ENCODE measurements around the gene CBFA2T3.

The CBFA2T3 gene

GRCh38 chr16:88932929-88933328 is 44.1 kb downstream of the CBFA2T3 start:
- Histone ChIP-seq H3K79me2 (ENCODE audit: control insufficient read depth, insufficient read depth, low read length, unreplicated experiment) (no peaks in the 10 kb centered on the region), H3K27ac (ENCODE audit: low read depth, low read length) (no peak overlapping the region), H3K27me3 (ENCODE audit: insufficient read depth, low read length) (peaks cover 21% of the 10 kb centered on the region)

GRCh38 chr16:88931936-88932335 is 45.1 kb downstream of the CBFA2T3 start:
- H3K79me2 ChIP-seq (ENCODE audit: control insufficient read depth, insufficient read depth, low read length, unreplicated experiment) = no peaks in the 10 kb centered on the region
- H2AFZ ChIP-seq (ENCODE audit: low read length, unreplicated experiment) = no peak overlapping the region

More at GRCh38 chr16:88932929-88933328, 44.1 kb downstream of the CBFA2T3 start:
- no peaks in the 10 kb centered on the region for H3K4me1 ChIP-seq (ENCODE audit: control insufficient read depth, insufficient read depth, low read length, unreplicated experiment)
- H3K36me3 ChIP-seq (ENCODE audit: insufficient read depth, low read length) = no peaks in the 10 kb centered on the region
- H3K4me3 ChIP-seq (ENCODE audit: low read depth, low read length) = no peak overlapping the region
- H2AFZ ChIP-seq (ENCODE audit: low read length, unreplicated experiment) = no peak overlapping the region

GRCh38 chr16:88931373-88931900 is 45.6 kb downstream of the CBFA2T3 start:
- peaks cover under 1% of the 10 kb centered on the region for H3K4me1 ChIP-seq (ENCODE audit: control insufficient read depth, insufficient read depth, low read length, unreplicated experiment)
- H3K79me2 ChIP-seq (ENCODE audit: control insufficient read depth, insufficient read depth, low read length, unreplicated experiment) = no peaks in the 10 kb centered on the region
- no peak overlapping the region for H2AFZ ChIP-seq (ENCODE audit: low read length, unreplicated experiment)
- H3K4me3 ChIP-seq (ENCODE audit: low read depth, low read length) = no peak overlapping the region
- H3K27ac ChIP-seq (ENCODE audit: low read depth, low read length) = no peak overlapping the region
- peaks cover 14% of the 10 kb centered on the region for H3K27me3 ChIP-seq (ENCODE audit: insufficient read depth, low read length)
- no peaks in the 10 kb centered on the region for H3K36me3 ChIP-seq (ENCODE audit: insufficient read depth, low read length)

More at GRCh38 chr16:88931936-88932335, 45.1 kb downstream of the CBFA2T3 start:
- Histone ChIP-seq H3K27ac (ENCODE audit: low read depth, low read length) (no peak overlapping the region), H3K36me3 (ENCODE audit: insufficient read depth, low read length) (no peaks in the 10 kb centered on the region), H3K27me3 (ENCODE audit: insufficient read depth, low read length) (peaks cover 19% of the 10 kb centered on the region), H3K4me1 (ENCODE audit: control insufficient read depth, insufficient read depth, low read length, unreplicated experiment) (no peaks in the 10 kb centered on the region), H3K4me3 (ENCODE audit: low read depth, low read length) (no peak overlapping the region)

- Histone ChIP-seq H2AFZ (ENCODE audit: low read length, unreplicated experiment) (no peak overlapping the region), H3K27ac (ENCODE audit: low read depth, low read length) (no peak overlapping the region), H3K36me3 (ENCODE audit: insufficient read depth, low read length) (no peaks in the 10 kb centered on the region), H3K27me3 (ENCODE audit: insufficient read depth, low read length) (peaks cover 8% of the 10 kb centered on the region), H3K4me1 (ENCODE audit: control insufficient read depth, insufficient read depth, low read length, unreplicated experiment) (peaks cover 8% of the 10 kb centered on the region), H3K79me2 (ENCODE audit: control insufficient read depth, insufficient read depth, low read length, unreplicated experiment) (no peaks in the 10 kb centered on the region), H3K4me3 (ENCODE audit: low read depth, low read length) (no peak overlapping the region)
Observed at GRCh38 chr16:88930716-88931115, 46.3 kb downstream of the CBFA2T3 start.

DNA sequence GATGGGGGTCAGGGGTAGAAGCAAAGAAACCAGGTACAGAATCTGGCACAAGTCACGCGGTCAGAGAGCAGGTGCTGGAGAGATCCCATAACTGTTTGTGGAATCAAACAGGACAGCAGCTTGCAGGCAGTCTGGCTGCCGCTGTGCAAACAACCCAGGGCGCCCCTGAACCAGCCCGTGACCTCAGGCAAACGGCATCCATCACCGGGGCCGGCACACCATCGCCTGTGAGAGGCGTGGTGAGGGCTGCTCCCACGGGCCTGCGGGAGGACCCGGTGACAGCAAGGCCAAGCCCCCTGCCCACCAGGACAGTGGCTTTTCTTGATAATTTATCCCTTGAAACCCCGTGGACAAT is 47.9 kb downstream of the CBFA2T3 start:
- Histone ChIP-seq H3K4me1 (ENCODE audit: control insufficient read depth, insufficient read depth, low read length, unreplicated experiment) (peaks cover 18% of the 10 kb centered on the region), H3K4me3 (ENCODE audit: low read depth, low read length) (no peak overlapping the region), H3K79me2 (ENCODE audit: control insufficient read depth, insufficient read depth, low read length, unreplicated experiment) (no peaks in the 10 kb centered on the region), H2AFZ (ENCODE audit: low read length, unreplicated experiment) (no peak overlapping the region), H3K36me3 (ENCODE audit: insufficient read depth, low read length) (no peaks in the 10 kb centered on the region), H3K27me3 (ENCODE audit: insufficient read depth, low read length) (no peaks in the 10 kb centered on the region), H3K27ac (ENCODE audit: low read depth, low read length) (no peak overlapping the region)

DNA sequence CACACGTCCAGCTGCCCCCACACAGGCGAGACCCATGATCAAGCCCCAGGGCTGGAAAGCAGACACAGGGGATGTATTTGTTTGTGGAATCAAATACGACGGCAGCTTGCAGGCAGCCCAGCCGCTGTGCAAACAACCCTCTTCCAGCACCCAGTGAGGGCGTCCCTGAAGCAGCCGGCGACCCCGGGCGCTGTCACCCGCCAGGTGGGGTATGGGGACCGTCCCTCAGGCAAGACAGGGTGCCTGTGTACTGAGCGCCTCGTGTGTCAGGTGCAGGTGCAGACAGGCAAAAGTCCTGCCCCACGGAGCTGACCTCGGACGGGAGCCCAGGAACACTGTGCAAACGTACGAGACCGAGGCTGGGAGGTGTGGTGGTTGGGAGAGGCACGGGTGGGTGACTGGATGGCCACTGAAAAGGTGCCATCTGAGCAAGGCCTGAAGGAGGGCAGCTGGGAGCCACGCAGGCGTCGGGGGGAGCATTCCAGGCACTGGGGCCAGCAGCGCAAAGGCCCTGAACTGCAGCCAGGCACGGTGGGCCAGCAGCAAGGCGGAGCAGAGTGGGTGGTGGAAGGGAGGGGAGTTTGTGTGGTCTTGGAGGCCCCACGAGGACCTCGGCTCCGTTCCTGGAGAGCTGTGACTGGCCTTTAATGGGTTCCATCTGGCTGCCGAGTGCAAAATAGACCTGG is 48.5 kb downstream of the CBFA2T3 start:
- Histone ChIP-seq H3K4me1 (ENCODE audit: control insufficient read depth, insufficient read depth, low read length, unreplicated experiment) (peaks cover 18% of the 10 kb centered on the region), H3K36me3 (ENCODE audit: insufficient read depth, low read length) (no peaks in the 10 kb centered on the region), H3K27ac (ENCODE audit: low read depth, low read length) (no peak overlapping the region), H2AFZ (ENCODE audit: low read length, unreplicated experiment) (no peak overlapping the region), H3K79me2 (ENCODE audit: control insufficient read depth, insufficient read depth, low read length, unreplicated experiment) (no peaks in the 10 kb centered on the region), H3K4me3 (ENCODE audit: low read depth, low read length) (no peak overlapping the region), H3K27me3 (ENCODE audit: insufficient read depth, low read length) (no peaks in the 10 kb centered on the region)

- Histone ChIP-seq H3K4me3 (ENCODE audit: low read depth, low read length) (no peak overlapping the region), H2AFZ (ENCODE audit: low read length, unreplicated experiment) (no peak overlapping the region), H3K79me2 (ENCODE audit: control insufficient read depth, insufficient read depth, low read length, unreplicated experiment) (no peaks in the 10 kb centered on the region), H3K36me3 (ENCODE audit: insufficient read depth, low read length) (no peaks in the 10 kb centered on the region), H3K4me1 (ENCODE audit: control insufficient read depth, insufficient read depth, low read length, unreplicated experiment) (peaks cover 18% of the 10 kb centered on the region), H3K27ac (ENCODE audit: low read depth, low read length) (no peak overlapping the region), H3K27me3 (ENCODE audit: insufficient read depth, low read length) (no peaks in the 10 kb centered on the region)
Observed at GRCh38 chr16:88927661-88928060, 49.3 kb downstream of the CBFA2T3 start.

- Histone ChIP-seq H2AFZ (ENCODE audit: low read length, unreplicated experiment) (no peak overlapping the region), H3K4me1 (ENCODE audit: control insufficient read depth, insufficient read depth, low read length, unreplicated experiment) (peaks cover 22% of the 10 kb centered on the region), H3K79me2 (ENCODE audit: control insufficient read depth, insufficient read depth, low read length, unreplicated experiment) (no peaks in the 10 kb centered on the region), H3K27me3 (ENCODE audit: insufficient read depth, low read length) (no peaks in the 10 kb centered on the region), H3K4me3 (ENCODE audit: low read depth, low read length) (no peak overlapping the region), H3K27ac (ENCODE audit: low read depth, low read length) (no peak overlapping the region), H3K36me3 (ENCODE audit: insufficient read depth, low read length) (no peaks in the 10 kb centered on the region)
Observed at GRCh38 chr16:88927010-88927409, 50.0 kb downstream of the CBFA2T3 start.

GRCh38 chr16:88926374-88926990 is 50.5 kb downstream of the CBFA2T3 start:
- Histone ChIP-seq H3K79me2 (ENCODE audit: control insufficient read depth, insufficient read depth, low read length, unreplicated experiment) (no peaks in the 10 kb centered on the region), H3K4me1 (ENCODE audit: control insufficient read depth, insufficient read depth, low read length, unreplicated experiment) (peaks cover 27% of the 10 kb centered on the region), H3K36me3 (ENCODE audit: insufficient read depth, low read length) (no peaks in the 10 kb centered on the region), H3K27ac (ENCODE audit: low read depth, low read length) (no peak overlapping the region), H2AFZ (ENCODE audit: low read length, unreplicated experiment) (no peak overlapping the region), H3K27me3 (ENCODE audit: insufficient read depth, low read length) (no peaks in the 10 kb centered on the region), H3K4me3 (ENCODE audit: low read depth, low read length) (no peak overlapping the region)

- Histone ChIP-seq H2AFZ (ENCODE audit: low read length, unreplicated experiment) (no peak overlapping the region), H3K4me3 (ENCODE audit: low read depth, low read length) (no peak overlapping the region), H3K27ac (ENCODE audit: low read depth, low read length) (no peak overlapping the region), H3K79me2 (ENCODE audit: control insufficient read depth, insufficient read depth, low read length, unreplicated experiment) (no peaks in the 10 kb centered on the region), H3K36me3 (ENCODE audit: insufficient read depth, low read length) (no peaks in the 10 kb centered on the region), H3K27me3 (ENCODE audit: insufficient read depth, low read length) (no peaks in the 10 kb centered on the region), H3K4me1 (ENCODE audit: control insufficient read depth, insufficient read depth, low read length, unreplicated experiment) (peaks cover 27% of the 10 kb centered on the region)
Observed at GRCh38 chr16:88925540-88925887, 51.5 kb downstream of the CBFA2T3 start.

Measured in ACC112 (cell line).